Central memory CD8-positive, alpha-beta T cell (primary cell): Measurements from ENCODE around the gene SLC39A12.

Experiments
- ATAC-seq: fragments of 150-1000 bp; cut with Tn5 transposase; replicated peaks from 2 replicates; pipeline ENCODE4 v1.10.0; 2022; ENCODE audit warnings: mild to moderate bottlenecking, moderate FRiP score, moderate number of reproducible peaks; ENCODE audit not compliant: poor library complexity, severe bottlenecking; ENCODE audit errors: extremely low read depth
- DNase-seq, 2 donors: peaks; one replicate each; pipeline ENCODE4 v3.0.0; 2021; ENCODE audit warnings: low spot score in 2 of 2
- H3K27ac Mint-ChIP-seq: one replicate; pipeline ENCODE4 v1.8.0; 2022; ENCODE audit warnings: low read depth, mild to moderate bottlenecking, moderate library complexity, mixed read lengths
- H3K27me3 Mint-ChIP-seq: one replicate; pipeline ENCODE4 v1.8.0; 2022; ENCODE audit warnings: mixed read lengths
- H3K36me3 Mint-ChIP-seq: one replicate; pipeline ENCODE4 v1.8.0; 2022; ENCODE audit warnings: mild to moderate bottlenecking, moderate library complexity, mixed read lengths; ENCODE audit not compliant: insufficient read depth
- H3K4me1 Mint-ChIP-seq: one replicate; pipeline ENCODE4 v1.8.0; 2022; ENCODE audit warnings: mixed read lengths
- H3K4me3 Mint-ChIP-seq: one replicate; pipeline ENCODE4 v1.8.0; 2022; ENCODE audit warnings: mild to moderate bottlenecking, moderate library complexity, mixed read lengths
- H3K9me3 Mint-ChIP-seq: one replicate; pipeline ENCODE4 v1.8.0; 2022; ENCODE audit warnings: mixed read lengths

Gene SLC39A12

DNA sequence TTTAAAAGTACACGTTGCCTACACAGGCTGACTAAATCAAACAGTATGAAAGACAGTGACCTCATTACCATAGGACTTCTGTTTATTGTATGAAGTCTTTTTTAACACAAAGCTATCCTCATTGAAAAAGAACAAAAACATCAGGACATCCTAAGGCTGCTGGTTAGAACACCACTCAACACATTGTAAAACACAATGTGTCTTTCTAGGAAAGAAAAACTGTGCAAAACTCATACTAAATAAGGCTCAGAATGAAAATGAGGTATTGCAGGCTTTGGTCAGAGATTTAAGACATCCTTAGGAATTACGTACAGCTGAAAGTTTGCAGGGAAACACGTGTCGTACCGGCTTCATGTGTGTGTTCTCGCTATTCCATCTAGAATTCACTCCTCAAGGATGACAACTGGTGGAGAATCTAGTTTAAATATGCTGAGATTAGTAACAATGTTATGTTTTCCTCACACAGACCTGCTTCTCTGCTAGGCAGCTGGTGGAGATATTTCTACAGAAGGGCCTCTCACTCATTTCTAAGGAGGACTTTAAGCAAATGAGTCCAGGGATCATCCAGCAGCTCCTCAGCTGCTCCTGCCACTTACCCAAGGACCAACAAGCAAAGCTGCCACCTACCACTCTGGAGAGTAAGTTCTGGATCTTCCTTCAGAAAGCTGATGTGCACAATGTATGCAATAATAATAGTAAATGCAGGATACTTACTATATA lies 29.3 kb downstream of the SLC39A12 start:
- Mint-ChIP-seq H3K27ac (no peak overlapping the region), H3K27me3 (no peaks in the 10 kb centered on the region), H3K36me3 (peaks cover 2% of the 10 kb centered on the region), H3K9me3 (no peaks in the 10 kb centered on the region), H3K4me1 (no peaks in the 10 kb centered on the region), H3K4me3 (no peak overlapping the region)
- DNase-seq = no peak
- no peak for ATAC-seq

DNA sequence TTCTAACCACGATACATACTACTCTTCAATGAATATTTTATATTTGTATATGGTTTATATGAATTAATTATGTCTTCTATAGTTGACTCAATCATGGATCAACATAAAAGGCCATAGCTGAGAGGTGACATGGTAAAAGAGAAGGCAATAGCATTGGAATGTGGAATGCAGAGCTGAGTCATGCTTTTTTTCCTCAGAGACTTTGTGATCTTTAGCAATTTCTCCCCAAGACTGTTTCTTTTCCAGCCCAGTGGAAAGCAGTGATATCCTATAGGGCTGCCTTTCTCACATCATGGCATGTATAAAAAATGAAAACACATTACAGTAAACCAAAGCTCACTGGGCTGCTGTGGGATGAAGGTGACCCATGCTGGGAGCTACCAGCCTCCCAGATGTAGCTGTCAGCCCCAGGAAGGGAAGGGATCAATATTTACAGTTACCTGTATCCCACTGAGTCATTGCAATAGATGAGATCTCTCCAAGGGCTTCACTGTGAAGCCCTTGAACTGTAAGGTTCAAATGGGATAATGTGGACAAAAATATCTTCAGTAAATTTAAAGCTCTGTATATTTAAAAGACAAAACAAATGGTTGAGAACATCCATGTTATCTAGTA lies 30.2 kb downstream of the SLC39A12 start:
- H3K4me1 Mint-ChIP-seq = no peaks in the 10 kb centered on the region
- H3K9me3 Mint-ChIP-seq = no peaks in the 10 kb centered on the region
- DNase-seq (no peak), ATAC-seq (no peak)
- no peak overlapping the region for H3K27ac Mint-ChIP-seq
- no peaks in the 10 kb centered on the region for H3K27me3 Mint-ChIP-seq
- H3K4me3 Mint-ChIP-seq = no peak overlapping the region
- peaks cover 3% of the 10 kb centered on the region for H3K36me3 Mint-ChIP-seq

DNA sequence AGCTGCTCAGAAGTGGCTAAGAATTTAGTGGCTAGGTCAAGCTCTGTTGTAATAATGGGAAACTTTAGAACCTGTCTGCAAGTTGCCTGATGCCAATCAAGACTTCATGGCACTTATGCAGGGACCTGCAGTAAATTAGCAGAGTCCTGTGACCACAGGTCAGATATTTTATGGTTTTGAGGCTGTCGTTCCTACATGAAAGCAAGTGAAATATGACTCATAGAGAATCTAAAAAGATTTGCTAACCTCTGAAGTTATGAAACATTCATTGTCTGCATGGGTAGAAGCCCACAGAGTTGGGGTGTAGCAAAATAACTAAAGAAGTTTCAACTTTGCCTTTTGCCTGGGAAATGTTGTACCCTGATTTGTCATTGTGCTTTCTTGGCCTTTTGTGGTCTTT lies 32.3 kb downstream of the SLC39A12 start:
- no peak overlapping the region for H3K4me3 Mint-ChIP-seq
- DNase-seq = no peak
- no peaks in the 10 kb centered on the region for H3K27me3 Mint-ChIP-seq

DNA sequence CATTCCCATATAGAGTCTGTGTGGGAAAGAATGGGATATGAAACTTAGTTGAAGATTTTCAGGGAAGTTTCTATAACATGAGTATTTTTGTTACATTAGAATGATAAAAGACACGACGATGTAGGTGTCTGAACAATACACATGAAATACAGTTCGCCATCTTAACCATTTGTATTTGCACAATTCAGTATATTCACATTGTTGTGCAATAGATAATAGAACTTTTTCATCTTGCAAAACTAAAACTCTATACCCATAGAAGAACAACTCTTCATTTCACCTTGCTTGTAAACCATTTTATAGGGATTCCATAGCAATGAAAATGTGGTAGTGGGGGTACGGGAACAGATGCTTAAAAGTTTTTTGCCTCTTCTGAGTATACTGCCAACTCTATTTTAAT lies 32.8 kb downstream of the SLC39A12 start:
- no peak for ATAC-seq

More for the DNA sequence above, 32.3 kb downstream of the SLC39A12 start:
- H3K9me3 Mint-ChIP-seq = no peaks in the 10 kb centered on the region
- H3K4me1 Mint-ChIP-seq = no peaks in the 10 kb centered on the region
- peaks cover 5% of the 10 kb centered on the region for H3K36me3 Mint-ChIP-seq
- no peak for ATAC-seq
- H3K27ac Mint-ChIP-seq = no peak overlapping the region

DNA sequence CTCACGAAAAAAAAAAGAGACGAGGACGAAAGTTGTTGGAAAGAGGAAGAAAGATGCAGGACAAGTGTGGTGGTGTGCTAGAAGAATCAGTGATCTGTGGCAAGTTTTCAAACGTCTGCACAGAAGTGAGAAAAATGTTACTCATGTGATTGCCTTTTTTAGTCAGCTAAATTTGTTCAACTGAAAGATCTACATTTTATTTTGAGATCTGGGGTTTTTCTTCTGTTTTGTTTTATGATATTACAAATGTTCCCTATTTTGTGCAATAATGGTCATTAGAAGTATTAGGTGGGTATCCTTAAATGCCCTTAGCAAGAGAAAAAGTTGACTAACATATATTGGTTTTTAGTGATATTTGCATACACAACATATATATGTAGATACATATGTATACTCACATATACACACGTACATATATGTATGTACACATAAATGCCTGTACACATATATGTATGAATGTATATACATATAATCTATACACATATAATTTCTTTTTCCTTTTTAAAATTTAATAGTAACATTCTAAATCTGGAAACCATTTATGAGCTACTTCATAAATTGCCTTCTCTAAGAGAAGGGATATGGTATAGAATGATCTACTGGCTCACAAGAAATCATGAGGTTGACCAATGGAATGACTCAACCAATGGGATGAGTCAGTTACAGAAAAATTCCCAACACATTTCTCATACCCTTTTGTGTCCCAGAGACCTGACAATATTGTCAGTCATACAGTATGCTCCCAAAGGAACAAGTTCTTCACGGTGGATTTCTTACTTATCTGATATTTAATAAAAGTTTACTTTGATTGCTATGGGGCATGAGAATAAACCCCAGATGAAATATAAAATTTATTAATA lies 38.4 kb downstream of the SLC39A12 start:
- ATAC-seq (no peak), DNase-seq (no peak)
- H3K4me3 Mint-ChIP-seq = no peak overlapping the region
- no peaks in the 10 kb centered on the region for H3K27me3 Mint-ChIP-seq
- no peaks in the 10 kb centered on the region for H3K4me1 Mint-ChIP-seq
- no peaks in the 10 kb centered on the region for H3K9me3 Mint-ChIP-seq
- H3K36me3 Mint-ChIP-seq = peaks cover 5% of the 10 kb centered on the region
- H3K27ac Mint-ChIP-seq = no peak overlapping the region

More for the DNA sequence above, 32.8 kb downstream of the SLC39A12 start:
- Mint-ChIP-seq H3K36me3 (peaks cover 5% of the 10 kb centered on the region), H3K27me3 (no peaks in the 10 kb centered on the region), H3K9me3 (no peaks in the 10 kb centered on the region), H3K4me3 (no peak overlapping the region), H3K4me1 (no peaks in the 10 kb centered on the region), H3K27ac (no peak overlapping the region)
- no peak for DNase-seq

DNA sequence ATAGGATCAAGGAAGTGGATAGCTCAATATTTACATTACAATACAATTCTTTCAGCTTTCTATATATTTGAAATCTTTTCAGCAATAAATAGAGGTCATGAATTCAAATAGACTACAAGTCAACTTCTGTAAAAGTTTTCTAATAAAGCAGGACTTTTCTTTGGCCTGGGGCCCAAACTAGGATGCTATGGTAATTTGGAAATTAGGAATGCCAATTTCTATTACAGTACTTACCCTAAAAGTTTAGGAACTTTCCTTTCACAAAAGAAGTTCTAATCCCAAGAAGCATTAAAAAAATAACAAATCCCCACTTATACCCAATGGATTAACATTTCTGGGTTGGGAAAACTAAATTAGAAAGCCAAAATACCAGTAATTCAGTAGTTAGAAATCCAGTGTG lies 40.5 kb downstream of the SLC39A12 start:
- ATAC-seq = no peak
- H3K4me1 Mint-ChIP-seq = no peaks in the 10 kb centered on the region

DNA sequence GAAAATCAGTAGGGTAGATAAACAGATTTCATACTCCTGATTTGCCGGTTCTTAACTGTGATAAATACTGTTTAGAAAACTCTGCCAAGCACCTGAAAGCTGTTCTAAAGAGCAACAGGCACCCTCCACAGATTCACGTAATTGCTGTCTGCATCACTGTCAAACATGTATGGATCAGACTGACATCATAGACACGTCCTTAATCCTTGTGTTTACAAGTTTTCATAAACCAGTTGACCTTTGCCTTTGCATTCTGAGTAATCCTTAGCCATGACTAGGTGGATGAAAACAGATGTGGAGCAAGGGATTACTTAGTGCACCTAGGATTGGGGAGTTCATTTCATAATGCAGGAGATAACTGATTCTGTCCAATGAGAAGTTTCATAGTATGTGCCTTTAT lies 41.6 kb downstream of the SLC39A12 start:
- H3K4me3 Mint-ChIP-seq = no peak overlapping the region
- ATAC-seq (no peak), DNase-seq (no peak)
- no peaks in the 10 kb centered on the region for H3K4me1 Mint-ChIP-seq
- no peaks in the 10 kb centered on the region for H3K36me3 Mint-ChIP-seq
- H3K27me3 Mint-ChIP-seq = no peaks in the 10 kb centered on the region
- no peak overlapping the region for H3K27ac Mint-ChIP-seq
- H3K9me3 Mint-ChIP-seq = no peaks in the 10 kb centered on the region

More for the DNA sequence above, 40.5 kb downstream of the SLC39A12 start:
- no peak for DNase-seq
- Mint-ChIP-seq H3K27me3 (no peaks in the 10 kb centered on the region), H3K9me3 (no peaks in the 10 kb centered on the region), H3K36me3 (no peaks in the 10 kb centered on the region), H3K27ac (no peak overlapping the region), H3K4me3 (no peak overlapping the region)

DNA sequence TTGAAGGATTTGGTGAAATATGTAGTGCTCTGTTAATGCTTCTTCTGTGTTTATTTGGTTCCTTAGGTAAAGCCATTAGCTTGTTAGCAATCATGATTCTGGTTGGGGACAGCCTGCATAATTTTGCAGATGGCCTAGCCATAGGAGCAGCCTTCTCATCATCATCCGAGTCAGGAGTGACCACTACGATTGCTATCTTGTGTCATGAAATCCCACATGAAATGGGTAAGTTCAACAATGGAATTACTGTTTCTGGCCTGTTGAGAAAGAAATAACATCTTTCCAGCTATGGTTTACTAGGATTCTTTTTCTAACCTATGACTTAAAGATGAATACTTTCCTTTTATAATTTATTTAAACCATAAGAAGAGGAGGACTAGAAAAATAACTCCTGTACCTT lies 48.9 kb downstream of the SLC39A12 start:
- DNase-seq (no peak), ATAC-seq (no peak)
- Mint-ChIP-seq H3K36me3 (no peaks in the 10 kb centered on the region), H3K4me3 (no peak overlapping the region), H3K4me1 (no peaks in the 10 kb centered on the region), H3K27me3 (peaks cover 3% of the 10 kb centered on the region), H3K27ac (no peak overlapping the region), H3K9me3 (no peaks in the 10 kb centered on the region)

DNA sequence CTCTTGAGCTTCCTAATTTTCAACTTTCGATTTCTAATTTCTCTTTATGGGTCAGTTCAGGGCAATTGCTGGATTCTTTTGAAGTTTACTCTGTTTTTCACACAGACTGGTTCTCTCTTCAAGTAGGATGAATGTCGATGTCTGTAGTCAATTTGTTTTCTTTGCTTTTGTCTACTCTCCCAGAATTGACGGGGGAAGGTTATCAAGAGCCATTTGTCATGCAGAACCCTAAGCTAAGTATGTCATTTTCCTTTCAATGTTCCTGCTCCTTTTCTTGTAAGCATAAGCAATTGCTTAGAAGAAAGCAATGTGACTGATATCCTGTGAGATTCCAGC lies 53.7 kb downstream of the SLC39A12 start:
- Mint-ChIP-seq H3K4me3 (no peak overlapping the region), H3K36me3 (no peaks in the 10 kb centered on the region), H3K27me3 (peaks cover 13% of the 10 kb centered on the region), H3K9me3 (no peaks in the 10 kb centered on the region), H3K27ac (no peak overlapping the region), H3K4me1 (no peaks in the 10 kb centered on the region)
- ATAC-seq = no peak
- no peak for DNase-seq

DNA sequence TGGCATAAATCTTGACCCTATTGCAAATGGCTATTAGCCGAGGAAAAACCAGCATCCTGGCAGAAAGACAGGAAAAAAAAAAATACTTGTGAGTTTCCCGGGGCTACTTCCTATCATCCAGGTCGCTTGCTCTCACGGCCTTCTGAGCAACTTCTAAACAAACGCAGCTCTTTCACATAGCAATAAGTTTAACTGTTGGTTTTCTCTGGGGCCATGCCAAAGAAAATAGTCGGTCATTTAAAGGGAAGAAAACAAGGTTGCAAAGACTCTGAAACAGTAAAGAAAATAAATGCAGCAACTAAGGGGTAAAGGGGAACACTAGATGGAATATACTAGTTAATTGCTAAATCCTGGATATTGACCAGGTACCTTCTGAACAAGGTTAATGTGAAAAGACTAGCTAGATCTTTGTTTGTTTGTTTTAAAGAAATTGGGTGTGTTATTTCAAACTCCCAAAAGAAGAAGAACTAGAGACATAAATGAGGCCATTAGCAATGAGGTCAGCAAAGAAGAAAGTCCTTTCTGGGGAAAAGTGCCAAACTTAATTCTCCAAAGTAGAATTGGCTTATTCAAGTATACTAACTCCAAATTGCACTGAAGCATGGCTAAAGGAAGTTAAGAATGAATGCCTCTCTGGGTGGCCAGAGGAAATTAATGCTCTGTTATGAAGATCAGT lies 54.2 kb downstream of the SLC39A12 start:
- H3K27ac Mint-ChIP-seq = no peak overlapping the region
- no peak overlapping the region for H3K4me3 Mint-ChIP-seq
- no peaks in the 10 kb centered on the region for H3K4me1 Mint-ChIP-seq
- DNase-seq = no peak
- H3K27me3 Mint-ChIP-seq = peaks cover 13% of the 10 kb centered on the region
- H3K36me3 Mint-ChIP-seq = no peaks in the 10 kb centered on the region
- no peak for ATAC-seq
- no peaks in the 10 kb centered on the region for H3K9me3 Mint-ChIP-seq

DNA sequence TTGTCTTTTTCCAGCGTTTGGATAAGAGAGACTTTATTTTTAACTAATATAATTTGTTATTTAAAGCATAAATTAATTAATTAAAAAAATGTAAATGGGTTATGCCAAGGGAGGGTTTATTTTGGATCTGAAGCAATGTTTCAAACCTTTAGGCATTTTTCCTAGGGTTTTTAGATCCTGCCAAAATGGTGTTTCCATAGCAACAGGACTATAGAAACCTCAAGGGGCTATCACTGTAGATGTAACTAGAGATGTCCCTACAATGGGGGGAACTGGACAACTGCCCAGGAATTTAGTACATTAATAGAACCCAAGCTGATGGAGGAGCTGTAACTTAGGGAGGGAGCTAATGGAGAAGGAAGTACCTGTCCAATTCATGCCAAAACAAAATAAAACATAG lies 57.3 kb downstream of the SLC39A12 start:
- Mint-ChIP-seq H3K27ac (no peak overlapping the region), H3K9me3 (no peaks in the 10 kb centered on the region), H3K4me3 (no peak overlapping the region), H3K27me3 (peaks cover 13% of the 10 kb centered on the region), H3K4me1 (no peaks in the 10 kb centered on the region), H3K36me3 (no peaks in the 10 kb centered on the region)
- DNase-seq (no peak), ATAC-seq (no peak)

DNA sequence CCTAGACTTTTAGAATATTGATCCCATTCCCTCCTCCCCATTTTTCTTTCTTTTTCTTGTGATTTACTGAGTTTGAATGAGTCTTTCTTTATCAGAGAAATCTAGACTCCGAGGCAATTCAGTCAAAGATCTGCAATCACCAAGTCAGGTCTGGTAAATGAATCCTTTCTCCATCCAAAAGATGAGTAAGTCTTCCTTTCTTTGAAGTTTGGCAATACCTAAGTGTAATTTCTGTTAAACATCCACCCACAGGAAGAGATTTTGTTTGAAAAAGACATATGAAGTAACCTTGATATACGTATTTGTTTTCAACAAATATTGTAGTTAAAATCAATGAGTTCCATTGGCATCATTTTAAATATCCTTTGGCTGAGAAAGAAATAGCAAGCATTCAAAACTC lies 58.3 kb downstream of the SLC39A12 start:
- Mint-ChIP-seq H3K9me3 (no peaks in the 10 kb centered on the region), H3K27me3 (peaks cover 13% of the 10 kb centered on the region), H3K36me3 (no peaks in the 10 kb centered on the region), H3K4me3 (no peak overlapping the region), H3K27ac (no peak overlapping the region), H3K4me1 (no peaks in the 10 kb centered on the region)
- no peak for ATAC-seq
- DNase-seq = no peak
